ENCODE results near the gene MEX3C. TPM values are rescaled to one million over a fixed set of nuclear protein-coding genes. Genes with fewer than 3 reads are reported as not detected.

Gene MEX3C
- total and polyA plus RNA-seq, 2 experiments from 2014 or later = 28.8 to 109 TPM

DNA sequence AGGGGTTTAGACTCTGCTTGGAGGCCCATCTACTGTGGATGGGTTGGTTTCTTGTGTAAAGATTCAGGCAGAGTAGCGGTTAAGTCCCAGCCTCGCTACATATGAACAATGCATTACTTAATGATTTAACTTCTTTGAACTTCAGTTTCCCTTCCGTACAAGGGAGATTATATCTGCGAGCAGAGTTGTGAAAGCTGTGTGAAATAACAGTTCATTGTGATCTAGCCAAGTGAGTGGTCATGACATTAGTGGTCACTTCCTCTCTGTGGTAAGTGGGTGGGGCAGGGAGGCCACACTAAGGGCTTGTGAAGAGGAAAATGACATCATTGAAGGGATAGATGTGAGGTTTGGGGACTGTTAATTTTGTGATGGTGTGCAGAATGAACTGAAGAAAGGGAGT lies 14.1 kb upstream of the MEX3C start:
- no peak overlapping the region for H3K27ac Mint-ChIP-seq
- Histone ChIP-seq H3K79me2 (replicated peaks; ENCODE audit: insufficient read depth) (no peaks in the 10 kb centered on the region), H3K4me3 (no peak overlapping the region), H3K36me3 (ENCODE audit: insufficient read depth) (no peaks in the 10 kb centered on the region; the same call in 1 of the 2 replicates), H4K20me1 (replicated peaks; ENCODE audit: insufficient read depth) (no peaks in the 10 kb centered on the region), H3K9me2 (ENCODE audit: insufficient read depth) (no peaks in the 10 kb centered on the region), H3K27ac (ENCODE audit: low read depth) (no peak overlapping the region), H3K4me1 (ENCODE audit: insufficient read depth) (peaks cover 8% of the 10 kb centered on the region), H2AFZ (no peak overlapping the region), H3F3A (replicated peaks; ENCODE audit: low read depth) (no peaks in the 10 kb centered on the region), H3K27me3 (ENCODE audit: insufficient read depth) (no peaks in the 10 kb centered on the region), H3K4me2 (no peak overlapping the region)
- H3K4me3 Mint-ChIP-seq = no peak overlapping the region
- no peaks in the 10 kb centered on the region for H3K9me3 Mint-ChIP-seq
- no peak for TF ChIP-seq POLR2AphosphoS5 (IDR thresholded peaks at IDR 0.05; ENCODE audit: low read depth)
- no peak for TF ChIP-seq ZNF331 (CRISPR knock-in tag; IDR thresholded peaks at IDR 0.05; ENCODE audit: low read depth)
- TF ChIP-seq, protein P1, sequence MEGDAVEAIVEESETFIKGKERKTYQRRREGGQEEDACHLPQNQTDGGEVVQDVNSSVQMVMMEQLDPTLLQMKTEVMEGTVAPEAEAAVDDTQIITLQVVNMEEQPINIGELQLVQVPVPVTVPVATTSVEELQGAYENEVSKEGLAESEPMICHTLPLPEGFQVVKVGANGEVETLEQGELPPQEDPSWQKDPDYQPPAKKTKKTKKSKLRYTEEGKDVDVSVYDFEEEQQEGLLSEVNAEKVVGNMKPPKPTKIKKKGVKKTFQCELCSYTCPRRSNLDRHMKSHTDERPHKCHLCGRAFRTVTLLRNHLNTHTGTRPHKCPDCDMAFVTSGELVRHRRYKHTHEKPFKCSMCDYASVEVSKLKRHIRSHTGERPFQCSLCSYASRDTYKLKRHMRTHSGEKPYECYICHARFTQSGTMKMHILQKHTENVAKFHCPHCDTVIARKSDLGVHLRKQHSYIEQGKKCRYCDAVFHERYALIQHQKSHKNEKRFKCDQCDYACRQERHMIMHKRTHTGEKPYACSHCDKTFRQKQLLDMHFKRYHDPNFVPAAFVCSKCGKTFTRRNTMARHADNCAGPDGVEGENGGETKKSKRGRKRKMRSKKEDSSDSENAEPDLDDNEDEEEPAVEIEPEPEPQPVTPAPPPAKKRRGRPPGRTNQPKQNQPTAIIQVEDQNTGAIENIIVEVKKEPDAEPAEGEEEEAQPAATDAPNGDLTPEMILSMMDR (conservative IDR thresholded peaks at IDR 0.05; ENCODE audit: low read depth in 2 of 2) = no peak
- no peak for TF ChIP-seq CREB1 (CRISPR knock-in tag; IDR thresholded peaks at IDR 0.05; ENCODE audit: low read depth)
- TF ChIP-seq EZH2phosphoT487 (IDR thresholded peaks at IDR 0.05; ENCODE audit: unreplicated experiment) = no peak
- TF ChIP-seq JUNB (IDR thresholded peaks at IDR 0.05; ENCODE audit: unreplicated experiment) = no peak
- TF ChIP-seq, protein P2, sequence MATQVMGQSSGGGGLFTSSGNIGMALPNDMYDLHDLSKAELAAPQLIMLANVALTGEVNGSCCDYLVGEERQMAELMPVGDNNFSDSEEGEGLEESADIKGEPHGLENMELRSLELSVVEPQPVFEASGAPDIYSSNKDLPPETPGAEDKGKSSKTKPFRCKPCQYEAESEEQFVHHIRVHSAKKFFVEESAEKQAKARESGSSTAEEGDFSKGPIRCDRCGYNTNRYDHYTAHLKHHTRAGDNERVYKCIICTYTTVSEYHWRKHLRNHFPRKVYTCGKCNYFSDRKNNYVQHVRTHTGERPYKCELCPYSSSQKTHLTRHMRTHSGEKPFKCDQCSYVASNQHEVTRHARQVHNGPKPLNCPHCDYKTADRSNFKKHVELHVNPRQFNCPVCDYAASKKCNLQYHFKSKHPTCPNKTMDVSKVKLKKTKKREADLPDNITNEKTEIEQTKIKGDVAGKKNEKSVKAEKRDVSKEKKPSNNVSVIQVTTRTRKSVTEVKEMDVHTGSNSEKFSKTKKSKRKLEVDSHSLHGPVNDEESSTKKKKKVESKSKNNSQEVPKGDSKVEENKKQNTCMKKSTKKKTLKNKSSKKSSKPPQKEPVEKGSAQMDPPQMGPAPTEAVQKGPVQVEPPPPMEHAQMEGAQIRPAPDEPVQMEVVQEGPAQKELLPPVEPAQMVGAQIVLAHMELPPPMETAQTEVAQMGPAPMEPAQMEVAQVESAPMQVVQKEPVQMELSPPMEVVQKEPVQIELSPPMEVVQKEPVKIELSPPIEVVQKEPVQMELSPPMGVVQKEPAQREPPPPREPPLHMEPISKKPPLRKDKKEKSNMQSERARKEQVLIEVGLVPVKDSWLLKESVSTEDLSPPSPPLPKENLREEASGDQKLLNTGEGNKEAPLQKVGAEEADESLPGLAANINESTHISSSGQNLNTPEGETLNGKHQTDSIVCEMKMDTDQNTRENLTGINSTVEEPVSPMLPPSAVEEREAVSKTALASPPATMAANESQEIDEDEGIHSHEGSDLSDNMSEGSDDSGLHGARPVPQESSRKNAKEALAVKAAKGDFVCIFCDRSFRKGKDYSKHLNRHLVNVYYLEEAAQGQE (IDR thresholded peaks at IDR 0.05; ENCODE audit: unreplicated experiment) = no peak
- TF ChIP-seq STAT1 (IDR thresholded peaks at IDR 0.05; ENCODE audit: unreplicated experiment) = no peak
- no peak for TF ChIP-seq ZNF114 (CRISPR knock-in tag; IDR thresholded peaks at IDR 0.05)
- no peak for ATAC-seq
- peaks cover 2% of the 10 kb centered on the region for H3K27me3 Mint-ChIP-seq (ENCODE audit: insufficient read depth, low read depth, poor library complexity)
- no peak for DNase-seq (ENCODE audit: low spot score)
- H3K4me1 Mint-ChIP-seq = peaks cover 9% of the 10 kb centered on the region; the same call in 2 of the 3 replicates
- no peaks in the 10 kb centered on the region for H3K36me3 Mint-ChIP-seq (ENCODE audit: low read depth)

DNA sequence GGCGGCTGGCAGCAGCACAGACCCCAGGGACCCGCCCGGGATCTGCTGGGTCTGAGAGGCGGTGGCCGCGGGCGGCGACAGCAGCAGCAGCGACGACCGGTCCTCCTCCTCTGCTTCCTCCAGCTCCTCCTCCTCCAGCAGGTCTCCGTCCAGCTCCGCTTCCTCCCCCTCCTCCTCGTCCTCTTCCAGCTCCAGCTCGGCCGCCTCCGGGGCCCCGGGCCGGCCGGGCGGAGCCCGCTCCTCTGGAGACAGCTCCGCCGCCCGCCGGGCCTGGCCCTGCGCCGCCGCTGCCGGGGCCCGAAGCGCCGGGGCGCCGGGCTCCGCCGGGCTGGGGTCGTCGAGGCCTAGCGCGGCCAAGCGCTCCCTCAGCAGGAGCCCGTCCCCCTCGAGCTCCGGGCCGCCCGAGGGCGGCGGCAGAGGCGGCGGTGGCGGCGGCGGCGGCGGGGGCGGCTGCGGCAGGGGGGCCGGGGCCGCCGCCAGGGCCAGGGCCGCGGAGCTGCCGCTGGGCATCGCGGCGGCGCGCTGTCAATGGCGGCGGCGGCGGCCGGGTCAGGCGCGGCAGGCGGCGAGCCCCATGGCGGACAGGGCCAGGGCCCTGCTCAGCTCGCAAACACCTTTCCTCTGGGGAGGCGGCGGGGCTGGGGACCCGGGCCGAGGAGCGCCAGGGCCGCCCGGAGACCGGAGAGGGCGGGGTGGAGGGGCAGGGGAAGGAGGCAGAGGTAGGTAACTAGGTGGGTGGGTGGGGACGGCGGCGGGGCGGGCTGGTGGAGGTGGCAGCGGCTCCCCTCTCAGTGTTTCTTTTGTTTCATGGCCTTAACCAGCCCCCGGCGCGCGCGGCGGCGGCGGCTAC lies 445 bp downstream of the MEX3C start:
- ATAC-seq (peak; percentile 67), DNase-seq (ENCODE audit: low spot score) (peak; percentile 47)
- Histone ChIP-seq H3K79me2 (replicated peaks; ENCODE audit: insufficient read depth) (peaks cover 47% of the 10 kb centered on the region), H3K36me3 (ENCODE audit: insufficient read depth) (no peaks in the 10 kb centered on the region), H3K27me3 (ENCODE audit: insufficient read depth) (no peaks in the 10 kb centered on the region), H4K20me1 (replicated peaks; ENCODE audit: insufficient read depth) (peaks cover 19% of the 10 kb centered on the region), H3K4me1 (ENCODE audit: insufficient read depth) (peaks cover 25% of the 10 kb centered on the region), H3F3A (replicated peaks; ENCODE audit: low read depth) (no peaks in the 10 kb centered on the region), H2AFZ (no peak overlapping the region), H3K4me2 (peak overlapping the region; percentile 87), H3K9me2 (ENCODE audit: insufficient read depth) (no peaks in the 10 kb centered on the region), H3K4me3 (peak overlapping the region; percentile 75), H3K27ac (ENCODE audit: low read depth) (no peak overlapping the region)
- Mint-ChIP-seq H3K27me3 (ENCODE audit: insufficient read depth, low read depth, poor library complexity) (peaks cover 9% of the 10 kb centered on the region), H3K4me1 (peaks cover 30% of the 10 kb centered on the region), H3K9me3 (peaks cover 10% of the 10 kb centered on the region; the same call in 2 of the 3 replicates), H3K27ac (no peak overlapping the region; the same call in 1 of the 2 replicates), H3K36me3 (ENCODE audit: low read depth) (peaks cover 32% of the 10 kb centered on the region), H3K4me3 (peak overlapping the region; percentile 97)
- TF ChIP-seq CREB1 (CRISPR knock-in tag; IDR thresholded peaks at IDR 0.05; ENCODE audit: low read depth) = no peak
- TF ChIP-seq POLR2AphosphoS5 (IDR thresholded peaks at IDR 0.05; ENCODE audit: low read depth) = no peak; the same call in 1 of the 2 replicates
- no peak for TF ChIP-seq NANOG (IDR thresholded peaks at IDR 0.05; ENCODE audit: borderline replicate concordance)
- no peak for TF ChIP-seq STAT1 (IDR thresholded peaks at IDR 0.05; ENCODE audit: unreplicated experiment)
- TF ChIP-seq JUNB (IDR thresholded peaks at IDR 0.05; ENCODE audit: unreplicated experiment) = no peak
